ENCODE measurements around the gene ANKRD63. TPM values are rescaled to one million over a fixed set of nuclear protein-coding genes. Genes with fewer than 3 reads are reported as not detected.

ANKRD63 gene
- polyA plus RNA-seq, 3 donors: not detected

- H3K4me2 ChIP-seq (replicated peaks; ENCODE audit: extremely low read depth, low read length, poor library complexity, severe bottlenecking): no peak overlapping the region
- H3K4me1 Mint-ChIP-seq: peaks cover 87% of the 10 kb centered on the region
- H3K4me3 ChIP-seq (replicated peaks in 1 of 3; ENCODE audit: low read depth in 2 of 3, low read length in 3 of 3): no peak overlapping the region
- peak overlapping the region in 1 of 7 donors; percentile 23 for H3K27ac Mint-ChIP-seq
- H3K27me3 ChIP-seq (ENCODE audit: control insufficient read depth in 2 of 2, insufficient read depth in 2 of 2, low read length in 2 of 2): no peaks in the 10 kb centered on the region
- H3K9me3 ChIP-seq (replicated peaks in 1 of 2; ENCODE audit: control insufficient read depth in 1 of 2, insufficient read depth in 1 of 2, low read length in 2 of 2): no peaks in the 10 kb centered on the region
- H3K4me1 ChIP-seq (ENCODE audit: control insufficient read depth in 1 of 2, insufficient read depth in 2 of 2, low read length in 2 of 2): peaks cover 70 to 84% of the 10 kb centered on the region in 2 donors
- peaks cover 3 to 40% of the 10 kb centered on the region in 2 donors for H3K36me3 ChIP-seq (replicated peaks in 1 of 2; ENCODE audit: control insufficient read depth in 1 of 2, insufficient read depth in 2 of 2, low read length in 2 of 2)
- WGBS (ENCODE audit: insufficient coverage): 47% methylated on average over 5 of the region's 5 CpGs
- no peak for DNase-seq
- intact Hi-C loops (cut with micrococcal nuclease): no loop called here
- H3K27ac ChIP-seq (ENCODE audit: low read depth in 1 of 2, low read length in 2 of 2): no peak overlapping the region
- peaks cover 54 to 56% of the 10 kb centered on the region in 2 donors for H3K36me3 Mint-ChIP-seq
- H3K9ac ChIP-seq (ENCODE audit: insufficient read depth, low read length, poor library complexity, severe bottlenecking): no peak overlapping the region
- H3K4me3 Mint-ChIP-seq: peak overlapping the region in 1 of 2 donors; percentile 24
- no peak for TF ChIP-seq CTCF (IDR thresholded peaks at IDR 0.05)
- H3K27me3 Mint-ChIP-seq (ENCODE audit: low read depth in 3 of 3): peaks cover 1 to 4% (median 2%) of the 10 kb centered on the region in 3 donors
- H3K79me2 ChIP-seq (ENCODE audit: insufficient read depth, low read length): peaks cover 43% of the 10 kb centered on the region
- peaks cover 0 to 1% (median 0%) of the 10 kb centered on the region in 7 donors for H3K9me3 Mint-ChIP-seq
- H2AFZ ChIP-seq (ENCODE audit: insufficient read depth, low read depth, low read length, poor library complexity, severe bottlenecking): no peak overlapping the region
- H4K20me1 ChIP-seq (ENCODE audit: insufficient read depth, low read length): peaks cover 3% of the 10 kb centered on the region
Observed at GRCh38 chr15:40328751-40329150, 45.9 kb upstream of the ANKRD63 start.

- Mint-ChIP-seq H3K4me3 (no peak overlapping the region), H3K4me1 (peaks cover 82% of the 10 kb centered on the region), H3K27ac (no peak overlapping the region), H3K36me3 (peaks cover 54 to 56% of the 10 kb centered on the region in 2 donors), H3K9me3 (peaks cover 0 to 2% (median 0%) of the 10 kb centered on the region in 7 donors), H3K27me3 (ENCODE audit: low read depth in 3 of 3) (peaks cover 2 to 4% (median 2%) of the 10 kb centered on the region in 3 donors)
- Histone ChIP-seq H3K4me2 (replicated peaks; ENCODE audit: extremely low read depth, low read length, poor library complexity, severe bottlenecking) (no peak overlapping the region), H3K9ac (ENCODE audit: insufficient read depth, low read length, poor library complexity, severe bottlenecking) (no peak overlapping the region), H3K9me3 (replicated peaks in 1 of 2; ENCODE audit: control insufficient read depth in 1 of 2, insufficient read depth in 1 of 2, low read length in 2 of 2) (no peaks in the 10 kb centered on the region), H3K4me1 (ENCODE audit: control insufficient read depth in 1 of 2, insufficient read depth in 2 of 2, low read length in 2 of 2) (peaks cover 64 to 80% of the 10 kb centered on the region in 2 donors), H3K27ac (ENCODE audit: low read depth in 1 of 2, low read length in 2 of 2) (no peak overlapping the region), H3K79me2 (ENCODE audit: insufficient read depth, low read length) (peaks cover 43% of the 10 kb centered on the region), H3K4me3 (replicated peaks in 1 of 3; ENCODE audit: low read depth in 2 of 3, low read length in 3 of 3) (no peak overlapping the region), H4K20me1 (ENCODE audit: insufficient read depth, low read length) (peaks cover 3% of the 10 kb centered on the region), H2AFZ (ENCODE audit: insufficient read depth, low read depth, low read length, poor library complexity, severe bottlenecking) (no peak overlapping the region), H3K27me3 (ENCODE audit: control insufficient read depth in 2 of 2, insufficient read depth in 2 of 2, low read length in 2 of 2) (no peaks in the 10 kb centered on the region), H3K36me3 (replicated peaks in 1 of 2; ENCODE audit: control insufficient read depth in 1 of 2, insufficient read depth in 2 of 2, low read length in 2 of 2) (peaks cover 3 to 40% of the 10 kb centered on the region in 2 donors)
- TF ChIP-seq CTCF (IDR thresholded peaks at IDR 0.05): no peak
- DNase-seq: no peak
- WGBS (ENCODE audit: insufficient coverage): 75% methylated on average over 3 of the region's 3 CpGs
- intact Hi-C loops (cut with micrococcal nuclease): no loop called here
Observed at GRCh38 chr15:40328176-40328575, 45.3 kb upstream of the ANKRD63 start.

All from CD14-positive monocyte (primary cell).